ENCODE data around the gene NIN. TPM values are rescaled to one million over a fixed set of nuclear protein-coding genes. Genes with fewer than 3 reads are reported as not detected.

NIN gene
- total RNA-seq, 1 donor from 2014 or later = 104 TPM

DNA sequence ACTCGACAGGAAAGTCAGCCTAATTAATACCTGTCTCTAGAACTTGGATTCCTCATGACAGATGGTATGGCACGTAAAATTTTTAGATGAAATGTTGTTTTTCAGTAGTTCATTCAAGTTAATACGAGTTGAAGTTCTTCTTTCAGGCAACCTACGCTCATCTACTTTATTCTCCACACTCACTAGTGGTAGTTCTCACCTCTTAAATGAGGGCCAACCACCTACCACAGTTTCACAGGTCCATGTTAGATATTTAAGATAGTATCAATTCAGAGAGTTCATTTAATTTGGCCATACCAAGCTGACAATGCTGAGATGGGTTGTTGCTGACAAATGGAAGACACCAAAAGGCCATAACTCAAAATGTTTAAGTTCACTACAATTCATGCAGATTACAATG lies 50.6 kb downstream of the NIN start:
- H3K4me1 Mint-ChIP-seq (ENCODE audit: low read depth, unreplicated experiment) = peaks cover 52% of the 10 kb centered on the region
- peaks cover 7% of the 10 kb centered on the region for H3K27me3 Mint-ChIP-seq (ENCODE audit: unreplicated experiment)
- no peak overlapping the region for H3K27ac Mint-ChIP-seq (ENCODE audit: unreplicated experiment)
- H3K4me3 Mint-ChIP-seq (ENCODE audit: unreplicated experiment) = no peak overlapping the region
- no peak for DNase-seq
- H3K36me3 Mint-ChIP-seq (ENCODE audit: unreplicated experiment) = peaks cover 4% of the 10 kb centered on the region
- H3K9me3 Mint-ChIP-seq (ENCODE audit: unreplicated experiment) = peaks cover 7% of the 10 kb centered on the region
- TF ChIP-seq, protein P1, sequence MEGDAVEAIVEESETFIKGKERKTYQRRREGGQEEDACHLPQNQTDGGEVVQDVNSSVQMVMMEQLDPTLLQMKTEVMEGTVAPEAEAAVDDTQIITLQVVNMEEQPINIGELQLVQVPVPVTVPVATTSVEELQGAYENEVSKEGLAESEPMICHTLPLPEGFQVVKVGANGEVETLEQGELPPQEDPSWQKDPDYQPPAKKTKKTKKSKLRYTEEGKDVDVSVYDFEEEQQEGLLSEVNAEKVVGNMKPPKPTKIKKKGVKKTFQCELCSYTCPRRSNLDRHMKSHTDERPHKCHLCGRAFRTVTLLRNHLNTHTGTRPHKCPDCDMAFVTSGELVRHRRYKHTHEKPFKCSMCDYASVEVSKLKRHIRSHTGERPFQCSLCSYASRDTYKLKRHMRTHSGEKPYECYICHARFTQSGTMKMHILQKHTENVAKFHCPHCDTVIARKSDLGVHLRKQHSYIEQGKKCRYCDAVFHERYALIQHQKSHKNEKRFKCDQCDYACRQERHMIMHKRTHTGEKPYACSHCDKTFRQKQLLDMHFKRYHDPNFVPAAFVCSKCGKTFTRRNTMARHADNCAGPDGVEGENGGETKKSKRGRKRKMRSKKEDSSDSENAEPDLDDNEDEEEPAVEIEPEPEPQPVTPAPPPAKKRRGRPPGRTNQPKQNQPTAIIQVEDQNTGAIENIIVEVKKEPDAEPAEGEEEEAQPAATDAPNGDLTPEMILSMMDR (IDR thresholded peaks at IDR 0.05; ENCODE audit: partially characterized antibody, unreplicated experiment) = no peak

DNA sequence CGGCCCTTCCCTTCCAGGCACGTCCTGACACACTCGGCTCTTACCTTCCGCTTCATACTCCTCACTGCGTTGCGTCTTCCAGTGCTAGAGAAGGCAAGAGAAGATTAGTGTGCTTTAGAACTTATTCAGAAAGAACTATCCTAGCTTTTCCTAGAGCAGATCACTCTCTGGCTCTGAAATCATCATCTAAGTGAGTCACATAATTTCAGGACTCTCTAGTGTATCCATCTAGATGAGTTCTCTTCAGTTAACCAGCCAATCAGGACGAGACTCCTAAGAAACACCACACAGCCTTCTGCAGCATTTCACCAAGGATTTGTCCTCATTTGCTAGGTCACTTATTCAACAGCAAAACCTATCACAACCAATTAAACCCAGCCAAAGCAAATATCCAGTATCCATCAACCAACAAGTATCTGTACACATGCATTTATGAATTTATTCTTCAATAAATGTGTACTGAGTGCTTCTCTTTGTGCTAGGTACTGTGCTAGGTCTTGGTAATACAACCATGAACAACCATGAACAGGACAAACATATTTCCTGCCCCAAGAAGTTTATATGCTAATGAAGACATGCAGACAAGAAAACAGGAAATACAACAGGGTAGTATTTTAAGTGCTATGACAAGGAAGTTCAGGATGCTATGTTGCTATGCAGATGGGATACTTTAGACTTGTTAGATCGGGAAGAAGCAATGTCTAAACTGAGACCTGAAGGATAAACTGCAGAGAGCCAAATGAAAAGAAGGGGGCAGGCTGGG lies 52.1 kb downstream of the NIN start:
- TF ChIP-seq, protein P1 (IDR thresholded peaks at IDR 0.05; ENCODE audit: partially characterized antibody, unreplicated experiment) = no peak
- peaks cover 5% of the 10 kb centered on the region for H3K27me3 Mint-ChIP-seq (ENCODE audit: unreplicated experiment)
- peaks cover 37% of the 10 kb centered on the region for H3K4me1 Mint-ChIP-seq (ENCODE audit: low read depth, unreplicated experiment)
- no peak overlapping the region for H3K4me3 Mint-ChIP-seq (ENCODE audit: unreplicated experiment)
- peaks cover 3% of the 10 kb centered on the region for H3K9me3 Mint-ChIP-seq (ENCODE audit: unreplicated experiment)
- no peak for DNase-seq
- H3K27ac Mint-ChIP-seq (ENCODE audit: unreplicated experiment) = peak overlapping the region; percentile 48
- peaks cover 4% of the 10 kb centered on the region for H3K36me3 Mint-ChIP-seq (ENCODE audit: unreplicated experiment)

DNA sequence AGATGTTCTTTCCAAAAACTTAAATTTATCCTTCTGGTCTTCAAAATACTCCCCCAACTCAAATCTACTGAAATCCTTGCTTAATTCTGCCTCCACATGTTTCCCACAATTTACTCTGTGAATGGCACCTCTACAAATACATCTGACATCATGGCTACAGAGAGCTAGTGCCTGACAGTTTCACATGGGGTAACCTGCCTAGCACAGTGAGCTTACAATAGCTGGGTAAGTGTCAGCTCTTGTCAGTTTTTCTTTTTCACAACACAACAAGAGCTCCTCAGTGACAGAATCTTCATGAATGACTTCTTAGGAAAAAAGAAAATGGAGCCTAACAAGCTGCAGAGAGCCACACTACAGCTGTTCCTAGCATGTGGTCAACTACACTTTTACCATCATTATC lies 54.4 kb downstream of the NIN start:
- H3K4me3 Mint-ChIP-seq (ENCODE audit: unreplicated experiment) = no peak overlapping the region
- TF ChIP-seq, protein P1 (IDR thresholded peaks at IDR 0.05; ENCODE audit: partially characterized antibody, unreplicated experiment) = no peak
- no peaks in the 10 kb centered on the region for H3K9me3 Mint-ChIP-seq (ENCODE audit: unreplicated experiment)
- peaks cover 22% of the 10 kb centered on the region for H3K4me1 Mint-ChIP-seq (ENCODE audit: low read depth, unreplicated experiment)
- peak overlapping the region; percentile 19 for H3K27ac Mint-ChIP-seq (ENCODE audit: unreplicated experiment)
- H3K27me3 Mint-ChIP-seq (ENCODE audit: unreplicated experiment) = no peaks in the 10 kb centered on the region
- no peak for DNase-seq
- H3K36me3 Mint-ChIP-seq (ENCODE audit: unreplicated experiment) = no peaks in the 10 kb centered on the region

DNA sequence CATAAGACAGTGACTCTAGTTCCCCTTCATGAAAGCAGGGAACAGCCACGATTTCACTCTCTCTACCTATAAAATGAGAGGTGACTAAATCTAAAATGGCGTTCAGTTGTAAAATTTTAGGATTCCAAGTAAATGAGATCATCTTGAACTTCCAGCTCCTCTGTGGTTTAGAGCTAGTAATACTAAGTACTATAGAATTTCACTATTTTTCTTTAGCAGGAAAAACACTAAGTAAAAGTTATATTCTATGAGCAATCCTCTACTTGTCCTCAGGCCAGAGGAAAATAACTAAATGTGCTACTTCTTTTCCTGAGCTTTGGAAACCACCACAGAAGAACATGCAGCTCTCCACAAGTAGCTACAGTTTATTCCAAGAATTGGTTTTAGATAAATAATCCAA lies 55.6 kb downstream of the NIN start:
- H3K27ac Mint-ChIP-seq (ENCODE audit: unreplicated experiment) = no peak overlapping the region
- H3K4me1 Mint-ChIP-seq (ENCODE audit: low read depth, unreplicated experiment) = peaks cover 20% of the 10 kb centered on the region
- TF ChIP-seq, protein P1 (IDR thresholded peaks at IDR 0.05; ENCODE audit: partially characterized antibody, unreplicated experiment) = no peak
- H3K27me3 Mint-ChIP-seq (ENCODE audit: unreplicated experiment) = no peaks in the 10 kb centered on the region
- no peaks in the 10 kb centered on the region for H3K36me3 Mint-ChIP-seq (ENCODE audit: unreplicated experiment)
- no peak for DNase-seq
- no peak overlapping the region for H3K4me3 Mint-ChIP-seq (ENCODE audit: unreplicated experiment)
- no peaks in the 10 kb centered on the region for H3K9me3 Mint-ChIP-seq (ENCODE audit: unreplicated experiment)

DNA sequence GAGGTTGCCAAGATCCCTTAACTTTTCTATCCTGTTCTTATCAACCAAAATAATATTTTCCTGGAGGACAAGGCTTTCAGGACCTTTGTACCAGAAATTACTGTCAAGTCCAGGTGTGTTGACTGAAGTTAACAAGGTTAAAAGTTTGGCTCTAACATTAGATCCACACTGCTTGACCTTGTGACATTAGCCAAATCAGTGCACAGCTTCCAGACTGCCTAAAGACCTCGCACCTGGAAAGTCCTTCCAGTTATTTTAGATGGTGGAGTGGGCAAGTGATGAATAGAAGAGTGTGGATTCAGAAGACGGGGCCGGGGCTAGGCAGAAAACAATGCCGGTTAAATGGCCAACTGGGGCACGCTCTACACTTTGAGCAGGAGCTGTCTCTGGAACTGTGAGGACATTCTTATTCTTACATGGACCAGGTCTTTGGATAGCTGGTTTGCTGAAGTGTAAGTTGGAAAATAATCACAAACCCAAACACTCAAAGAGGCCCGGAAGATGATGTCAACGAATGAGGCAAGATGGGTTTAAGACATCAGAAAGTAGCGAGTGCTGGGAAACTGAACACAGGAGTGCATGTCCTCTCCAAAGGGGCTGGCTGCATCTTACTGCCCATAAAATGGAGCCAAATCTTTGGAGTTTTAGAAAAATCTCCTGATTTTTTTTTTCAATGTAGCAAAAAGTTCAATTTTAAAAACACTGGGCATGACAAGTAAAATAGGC lies 56.3 kb downstream of the NIN start:
- Mint-ChIP-seq H3K36me3 (ENCODE audit: unreplicated experiment) (no peaks in the 10 kb centered on the region), H3K4me1 (ENCODE audit: low read depth, unreplicated experiment) (peaks cover 20% of the 10 kb centered on the region), H3K27ac (ENCODE audit: unreplicated experiment) (no peak overlapping the region), H3K27me3 (ENCODE audit: unreplicated experiment) (no peaks in the 10 kb centered on the region), H3K9me3 (ENCODE audit: unreplicated experiment) (no peaks in the 10 kb centered on the region), H3K4me3 (ENCODE audit: unreplicated experiment) (no peak overlapping the region)
- no peak for DNase-seq
- TF ChIP-seq, protein P1 (IDR thresholded peaks at IDR 0.05; ENCODE audit: partially characterized antibody, unreplicated experiment) = no peak
